Measurements from ENCODE around the gene SIGLEC11.

The SIGLEC11 gene

DNA sequence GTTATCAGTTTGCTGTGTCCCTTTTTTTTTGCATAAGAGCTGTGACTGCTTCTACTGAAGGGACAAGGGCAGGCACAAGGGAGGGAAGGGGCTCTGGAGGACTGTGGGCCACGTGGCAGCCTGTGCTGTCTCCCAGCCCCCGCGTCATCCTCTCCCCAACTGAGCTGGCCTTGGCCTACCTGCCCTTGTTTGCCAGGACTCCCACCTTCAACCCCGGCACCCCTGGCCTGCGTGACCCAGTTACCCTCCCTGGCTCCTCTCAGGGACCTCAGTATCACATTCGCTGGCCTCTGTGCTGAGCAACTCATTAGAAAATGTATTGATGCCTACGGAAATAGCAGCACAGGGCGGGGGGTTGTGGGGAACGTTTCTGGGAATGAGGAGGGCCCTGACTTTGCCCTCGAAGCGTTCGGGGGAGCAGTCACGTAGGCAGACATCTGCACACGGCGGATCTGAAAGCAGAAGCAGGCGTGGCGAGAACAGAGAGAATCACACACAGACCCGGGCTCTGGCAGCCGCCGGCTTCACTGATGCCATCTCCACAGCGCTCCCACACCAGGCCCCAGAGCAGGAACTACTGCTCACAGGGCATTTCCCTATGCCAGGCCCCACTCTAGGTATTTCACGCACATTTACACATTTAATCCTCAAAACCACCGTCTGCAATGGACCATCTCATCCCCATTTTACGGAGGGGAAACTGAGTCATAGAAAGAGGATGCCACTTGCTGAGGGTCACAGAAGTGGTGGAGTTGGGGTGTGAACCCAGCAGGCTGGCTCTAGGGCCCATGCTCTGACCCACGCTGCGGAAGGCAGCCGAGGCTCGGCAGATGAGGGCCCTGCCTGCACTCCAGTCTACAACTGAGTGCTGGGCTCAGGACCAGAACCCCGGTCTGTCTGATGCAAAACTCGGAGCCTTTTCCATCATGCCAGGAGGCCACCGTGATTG lies 37.6 kb downstream of the SIGLEC11 start:
- no peak for DNase-seq

GRCh38 chr19:49921871-49922795 lies 38.8 kb downstream of the SIGLEC11 start:
- DNase-seq, result peak; percentile 28

DNA sequence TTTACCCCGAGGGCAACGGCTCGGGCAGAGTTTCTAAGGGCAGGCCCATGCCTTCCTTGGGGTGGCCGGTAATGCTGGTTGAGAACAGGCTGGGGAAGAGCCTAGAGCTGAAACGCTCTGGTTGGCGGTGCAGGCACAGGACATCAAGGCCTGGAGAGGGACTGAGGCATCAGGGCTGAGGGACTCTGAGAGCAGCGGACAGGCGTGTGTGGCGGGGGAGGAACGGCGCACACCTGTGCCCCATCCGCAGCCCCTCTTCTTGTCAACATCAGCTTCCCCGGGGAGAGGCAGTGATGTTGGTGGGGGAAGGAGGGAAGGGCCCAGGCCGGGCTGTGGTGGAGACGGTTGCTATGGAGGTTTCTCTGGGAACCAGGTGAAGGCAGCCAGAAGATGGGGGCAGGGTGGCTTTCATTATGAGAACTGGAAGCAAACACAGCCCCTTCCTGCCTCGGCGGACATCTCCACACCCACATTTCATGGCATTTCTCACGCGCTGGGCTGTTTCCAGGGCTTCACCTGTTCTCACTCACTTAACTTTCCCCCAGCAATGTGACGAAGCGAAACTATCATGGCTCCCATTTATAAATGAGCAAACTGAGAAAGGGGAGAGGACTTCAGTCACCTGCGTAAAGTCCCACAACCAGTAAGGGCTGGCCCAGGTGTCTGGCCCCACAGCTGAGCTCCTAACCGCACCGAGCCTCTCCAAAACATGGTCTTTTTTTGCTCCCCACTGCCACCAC lies 40.2 kb downstream of the SIGLEC11 start:
- DNase-seq, result no peak

DNA sequence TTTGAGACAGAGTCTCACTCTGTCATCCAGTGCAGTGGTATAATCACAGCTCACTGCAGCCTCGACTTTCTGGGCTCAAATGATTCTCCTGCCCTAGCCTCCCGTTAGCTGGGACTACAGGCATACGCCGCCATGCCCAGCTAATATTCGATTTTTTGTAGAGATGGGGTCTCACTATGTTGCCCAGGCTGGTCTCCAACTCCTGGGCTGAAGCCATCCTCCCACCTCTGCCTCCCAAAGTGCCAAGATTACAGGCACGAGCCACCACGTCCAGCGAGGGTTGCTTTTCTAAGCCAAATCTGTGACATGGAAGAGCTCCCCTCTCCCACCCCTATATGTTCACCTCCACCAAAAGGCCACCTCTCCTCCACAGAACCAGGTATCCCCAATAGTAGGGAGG lies 42.9 kb downstream of the SIGLEC11 start:
- no peak for DNase-seq

DNA sequence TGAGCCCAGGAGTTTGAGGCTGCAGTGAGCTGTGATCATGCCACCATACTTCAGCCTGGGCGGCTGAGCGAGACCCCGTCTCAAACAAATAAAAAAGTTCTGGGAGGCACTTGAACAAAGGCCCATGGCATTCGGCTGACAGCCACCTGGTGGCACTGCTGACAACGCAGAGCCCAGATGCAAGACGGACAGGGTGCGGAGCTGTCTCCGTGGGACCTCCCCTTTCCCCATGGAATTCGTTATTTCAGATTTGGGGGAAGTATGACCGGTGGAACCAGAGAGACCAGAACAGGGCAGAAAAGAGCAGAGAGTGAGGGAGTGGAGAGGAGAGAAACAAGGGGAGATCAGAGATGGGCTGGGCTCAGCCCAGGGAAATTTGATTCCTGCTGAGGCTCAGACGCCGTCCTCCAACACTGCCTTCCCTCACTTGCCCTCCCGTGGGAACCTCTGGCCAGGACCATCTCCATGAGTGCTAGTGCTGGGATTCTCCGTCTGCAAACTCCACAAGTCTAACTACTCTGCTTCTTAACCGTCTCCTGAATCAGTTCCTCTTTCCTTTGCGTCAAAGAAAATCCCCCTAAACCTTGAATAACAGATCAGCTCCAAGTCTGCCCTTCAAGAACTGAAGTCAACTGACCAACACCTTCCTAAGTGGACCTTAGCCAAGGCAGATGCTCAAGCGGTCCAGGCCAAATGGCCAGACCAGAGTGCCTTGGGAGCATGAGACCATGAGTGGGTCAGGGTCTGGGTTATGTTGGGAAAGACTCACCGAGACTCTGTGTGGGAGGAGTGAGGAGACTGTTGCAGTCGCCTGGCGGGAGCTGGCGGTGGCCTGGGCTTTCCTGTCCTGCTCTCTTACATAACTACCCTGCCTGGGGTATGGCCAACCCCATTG lies 43.9 kb downstream of the SIGLEC11 start:
- DNase-seq, result no peak

GRCh38 chr19:49915271-49915670 lies 45.7 kb downstream of the SIGLEC11 start:
- DNase-seq, result no peak

- no peak for DNase-seq
Measured at GRCh38 chr19:49913720-49914119, 47.3 kb downstream of the SIGLEC11 start.

GRCh38 chr19:49912965-49913685 lies 47.8 kb downstream of the SIGLEC11 start:
- no peak for DNase-seq

- DNase-seq, result peak; percentile 61
Measured at GRCh38 chr19:49911381-49912145, 49.4 kb downstream of the SIGLEC11 start.

DNA sequence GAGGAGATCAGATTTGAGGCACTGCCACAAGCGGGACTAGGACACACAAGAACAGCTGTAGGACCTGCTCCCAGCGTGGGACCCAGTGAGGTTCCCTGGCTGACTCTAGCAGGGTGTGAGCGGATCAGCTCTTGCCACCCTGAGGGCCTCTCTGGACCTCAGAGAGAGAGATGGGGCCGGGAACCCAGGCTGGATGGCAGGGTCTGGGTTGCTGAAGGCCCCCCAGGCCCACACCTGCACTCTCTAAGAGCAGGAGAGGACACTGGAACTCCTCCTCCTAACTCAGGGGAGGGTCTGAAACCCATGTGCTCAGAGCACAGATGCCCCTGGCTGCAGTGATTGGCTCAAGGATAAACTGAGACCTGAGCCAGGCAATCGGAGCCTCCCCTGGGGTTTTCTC lies 50.8 kb downstream of the SIGLEC11 start:
- DNase-seq, result no peak

- no peak for DNase-seq
Measured at GRCh38 chr19:49908480-49909420, 52.2 kb downstream of the SIGLEC11 start.

GRCh38 chr19:49907745-49908446 lies 53.1 kb downstream of the SIGLEC11 start:
- no peak for DNase-seq

- DNase-seq, result no peak
Measured at GRCh38 chr19:49906879-49907564, 54.0 kb downstream of the SIGLEC11 start.

DNA sequence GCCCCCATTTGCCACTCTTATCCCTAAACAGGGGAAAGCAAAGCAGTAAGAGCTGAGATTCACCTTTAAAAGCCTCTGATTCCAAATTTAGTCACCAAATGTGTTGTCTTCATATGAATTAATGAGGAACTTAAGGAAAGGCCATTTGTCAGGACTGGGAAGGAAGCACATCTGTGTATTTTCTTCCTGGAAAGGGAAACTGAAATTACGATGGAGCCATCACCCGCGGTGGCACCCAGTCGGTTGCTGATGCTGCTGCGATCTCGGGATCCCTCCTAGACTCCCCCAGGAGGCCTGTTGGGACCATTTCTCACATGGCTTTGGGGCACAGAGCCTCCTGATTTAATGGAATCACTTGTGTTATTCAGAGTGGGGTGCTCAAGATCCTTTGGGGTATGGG lies 56.8 kb downstream of the SIGLEC11 start:
- DNase-seq, result no peak
